Endothelial cell (in vitro differentiated cells): ENCODE data around the gene CEACAM1. TPM values are rescaled to one million over a fixed set of nuclear protein-coding genes. Genes with fewer than 3 reads are reported as not detected.
"Not testable (repeated sequence)": the region's sequence is repeated elsewhere in the genome, so short reads cannot be mapped to it uniquely, and the experiment has no call there.

Experiments
- DNase-seq: peaks from one replicate; pipeline ENCODE4 v3.0.0; 2021; ENCODE audit warnings: low spot score
- H3K27ac Mint-ChIP-seq: one replicate; pipeline ENCODE4 v1.8.0; 2021; ENCODE audit warnings: mixed read lengths, inconsistent platforms; ENCODE audit not compliant: unreplicated experiment
- H3K27me3 Mint-ChIP-seq: one replicate; pipeline ENCODE4 v1.8.0; 2021; ENCODE audit warnings: mild to moderate bottlenecking, moderate library complexity, mixed read lengths, inconsistent platforms; ENCODE audit not compliant: unreplicated experiment
- H3K36me3 Mint-ChIP-seq: one replicate; pipeline ENCODE4 v1.8.0; 2021; ENCODE audit warnings: mild to moderate bottlenecking, low read depth, mixed read lengths, inconsistent platforms; ENCODE audit not compliant: unreplicated experiment
- H3K4me1 Mint-ChIP-seq: one replicate; pipeline ENCODE4 v1.8.0; 2021; ENCODE audit warnings: mild to moderate bottlenecking, mixed read lengths, inconsistent platforms; ENCODE audit not compliant: unreplicated experiment
- H3K4me3 Mint-ChIP-seq: one replicate; pipeline ENCODE4 v1.8.0; 2021; ENCODE audit warnings: mild to moderate bottlenecking, mixed read lengths, inconsistent platforms; ENCODE audit not compliant: unreplicated experiment
- H3K9me3 Mint-ChIP-seq: one replicate; pipeline ENCODE4 v1.8.0; 2021; ENCODE audit warnings: mixed read lengths, inconsistent platforms; ENCODE audit not compliant: unreplicated experiment
- total RNA-seq: library from RNA; stranded (reverse); fragmentation: NEBNext Ultra II Directional; extraction: Animal tissue kit (Norgen Biotek cat#: 25700); gene quantifications from one replicate; pipeline ENCODE4 v1.2.1, GENCODE V29; 2021; ENCODE audit not compliant: unreplicated experiment
- TF ChIP-seq, protein P1 (sequence below): fragments of 200-600 bp; sonication (generic); IDR thresholded peaks from one replicate; pipeline ENCODE4 v1.5.0; 2021; ENCODE audit warnings: antibody characterized with exemption; ENCODE audit not compliant: unreplicated experiment

Gene CEACAM1
- total RNA-seq, 1 donor from 2014 or later = 9.3 TPM

DNA sequence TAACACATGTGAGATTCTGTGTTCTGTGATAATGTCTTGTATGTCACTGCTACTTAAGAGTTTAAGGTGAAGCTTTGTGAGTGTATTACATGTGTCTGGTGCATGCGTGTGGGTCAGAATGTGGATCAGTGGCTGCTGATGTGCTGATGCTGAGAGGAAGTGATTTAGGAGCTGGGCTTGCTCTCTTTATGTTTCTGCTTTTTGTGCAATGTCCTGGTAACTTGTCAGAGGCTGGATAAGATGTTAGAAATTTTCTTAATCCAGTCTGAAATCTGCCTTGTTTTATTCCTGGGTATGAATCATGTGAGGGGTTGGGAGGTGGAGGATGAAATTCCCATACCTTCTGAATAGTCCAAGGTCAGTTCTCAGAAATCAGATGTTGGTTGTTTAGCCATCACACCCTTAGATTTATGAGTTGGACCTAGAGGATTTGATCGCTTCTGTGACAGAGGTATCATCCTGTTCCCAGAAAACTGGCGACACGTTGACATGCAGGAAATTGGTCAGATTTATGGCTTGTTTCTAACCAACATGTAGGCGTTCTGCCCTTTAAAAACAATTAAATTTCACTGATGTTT lies 61.0 kb downstream of the CEACAM1 start:
- no peak for DNase-seq
- TF ChIP-seq, protein P1, sequence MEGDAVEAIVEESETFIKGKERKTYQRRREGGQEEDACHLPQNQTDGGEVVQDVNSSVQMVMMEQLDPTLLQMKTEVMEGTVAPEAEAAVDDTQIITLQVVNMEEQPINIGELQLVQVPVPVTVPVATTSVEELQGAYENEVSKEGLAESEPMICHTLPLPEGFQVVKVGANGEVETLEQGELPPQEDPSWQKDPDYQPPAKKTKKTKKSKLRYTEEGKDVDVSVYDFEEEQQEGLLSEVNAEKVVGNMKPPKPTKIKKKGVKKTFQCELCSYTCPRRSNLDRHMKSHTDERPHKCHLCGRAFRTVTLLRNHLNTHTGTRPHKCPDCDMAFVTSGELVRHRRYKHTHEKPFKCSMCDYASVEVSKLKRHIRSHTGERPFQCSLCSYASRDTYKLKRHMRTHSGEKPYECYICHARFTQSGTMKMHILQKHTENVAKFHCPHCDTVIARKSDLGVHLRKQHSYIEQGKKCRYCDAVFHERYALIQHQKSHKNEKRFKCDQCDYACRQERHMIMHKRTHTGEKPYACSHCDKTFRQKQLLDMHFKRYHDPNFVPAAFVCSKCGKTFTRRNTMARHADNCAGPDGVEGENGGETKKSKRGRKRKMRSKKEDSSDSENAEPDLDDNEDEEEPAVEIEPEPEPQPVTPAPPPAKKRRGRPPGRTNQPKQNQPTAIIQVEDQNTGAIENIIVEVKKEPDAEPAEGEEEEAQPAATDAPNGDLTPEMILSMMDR = no peak
- H3K4me3 Mint-ChIP-seq = no peak overlapping the region
- H3K36me3 Mint-ChIP-seq = no peaks in the 10 kb centered on the region
- peaks cover 3% of the 10 kb centered on the region for H3K27me3 Mint-ChIP-seq
- H3K27ac Mint-ChIP-seq = peak overlapping the region; percentile 12
- no peaks in the 10 kb centered on the region for H3K9me3 Mint-ChIP-seq
- peaks cover 16% of the 10 kb centered on the region for H3K4me1 Mint-ChIP-seq

DNA sequence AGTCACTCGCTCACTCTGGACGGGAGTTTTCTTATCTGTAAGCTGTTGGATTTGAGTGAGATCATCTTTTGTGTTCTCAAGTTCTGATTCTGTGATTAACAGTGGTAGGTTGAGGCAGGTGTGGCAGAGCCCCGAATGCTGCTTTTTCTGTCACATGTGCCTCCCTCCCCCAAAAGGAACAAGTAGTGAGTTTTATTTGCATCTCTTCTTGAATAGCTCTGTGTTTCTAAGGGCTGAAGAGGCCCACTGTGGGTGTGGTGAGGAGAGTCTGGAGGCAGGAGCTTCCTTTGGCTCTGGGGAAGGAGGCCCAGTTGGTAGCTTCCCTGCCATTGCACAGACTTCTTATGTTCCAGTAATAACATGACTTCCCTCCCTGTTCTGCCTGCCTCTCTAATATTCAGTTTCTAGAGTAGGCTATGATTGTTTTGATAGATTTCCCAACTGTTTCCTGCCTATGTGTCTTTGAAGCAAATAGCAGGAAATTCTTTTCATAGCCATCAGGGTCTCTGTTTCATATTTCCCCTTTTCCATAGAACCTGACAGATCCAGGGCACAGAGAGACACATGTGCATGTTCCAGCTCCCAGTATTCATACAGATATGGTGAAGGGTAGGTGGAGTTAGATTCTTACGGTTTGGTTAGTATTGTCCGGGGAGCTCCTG lies 61.6 kb downstream of the CEACAM1 start:
- no peaks in the 10 kb centered on the region for H3K9me3 Mint-ChIP-seq
- DNase-seq = no peak
- H3K36me3 Mint-ChIP-seq = no peaks in the 10 kb centered on the region
- peak overlapping the region; percentile 12 for H3K27ac Mint-ChIP-seq
- peaks cover 16% of the 10 kb centered on the region for H3K4me1 Mint-ChIP-seq
- peaks cover 3% of the 10 kb centered on the region for H3K27me3 Mint-ChIP-seq
- TF ChIP-seq, protein P1 = no peak
- H3K4me3 Mint-ChIP-seq = no peak overlapping the region

- Mint-ChIP-seq H3K27ac (no peak overlapping the region), H3K27me3 (peaks cover 3% of the 10 kb centered on the region), H3K4me1 (peaks cover 16% of the 10 kb centered on the region), H3K9me3 (no peaks in the 10 kb centered on the region), H3K4me3 (no peak overlapping the region), H3K36me3 (no peaks in the 10 kb centered on the region)
- TF ChIP-seq, protein P1 = no peak
- no peak for DNase-seq
Observed at GRCh38 chr19:42465827-42466280, 62.4 kb downstream of the CEACAM1 start.

DNA sequence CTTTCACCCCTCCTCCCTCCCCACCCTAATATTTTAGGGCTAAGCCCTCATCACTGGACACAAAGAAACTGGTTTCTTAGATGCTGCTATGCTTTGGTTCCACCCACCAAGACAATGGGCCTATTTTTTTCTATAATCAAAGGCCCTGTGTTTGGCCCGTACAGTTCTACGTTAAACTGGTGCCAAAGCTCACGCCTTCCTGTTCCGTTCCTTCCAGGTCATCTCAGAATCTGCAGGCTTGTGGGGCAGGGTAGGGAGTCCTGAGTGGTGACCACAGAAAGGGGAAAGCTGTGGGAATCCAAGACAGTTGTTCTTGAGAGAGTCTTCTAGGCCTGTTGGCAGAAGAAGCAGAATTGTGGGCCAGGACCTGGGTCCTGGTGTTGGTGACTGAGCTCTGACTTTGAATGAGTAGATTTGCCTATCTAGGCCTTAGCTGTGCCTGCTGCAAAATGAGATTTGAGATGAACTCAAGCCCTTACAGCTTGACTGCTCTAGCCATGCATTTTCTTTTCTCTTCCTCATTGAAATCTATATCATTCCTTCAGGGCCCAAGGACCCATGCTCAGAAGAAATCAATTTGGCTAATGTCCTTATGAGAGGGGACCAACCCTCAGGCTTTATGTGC lies 66.5 kb downstream of the CEACAM1 start:
- Mint-ChIP-seq H3K4me3 (no peak overlapping the region), H3K27me3 (no peaks in the 10 kb centered on the region), H3K36me3 (no peaks in the 10 kb centered on the region), H3K4me1 (peaks cover 11% of the 10 kb centered on the region), H3K9me3 (no peaks in the 10 kb centered on the region), H3K27ac (no peak overlapping the region)
- TF ChIP-seq, protein P1 = no peak
- DNase-seq = no peak

- H3K9me3 Mint-ChIP-seq, DNase-seq, H3K27me3 Mint-ChIP-seq, H3K27ac Mint-ChIP-seq, H3K4me3 Mint-ChIP-seq, H3K4me1 Mint-ChIP-seq, H3K36me3 Mint-ChIP-seq: not testable (repeated sequence)
Observed at GRCh38 chr19:42461231-42461630, 67.0 kb downstream of the CEACAM1 start.
